GM12801 (cell line): Measurements from ENCODE around the gene FOXL1.

Experiments used
- TF ChIP-seq, protein P1 (sequence below): IDR thresholded peaks from one replicate; pipeline ENCODE4 v1.5.1; 2011; ENCODE audit warnings: control low read depth; ENCODE audit not compliant: insufficient read length; ENCODE audit errors: extremely low read depth

Gene FOXL1

DNA sequence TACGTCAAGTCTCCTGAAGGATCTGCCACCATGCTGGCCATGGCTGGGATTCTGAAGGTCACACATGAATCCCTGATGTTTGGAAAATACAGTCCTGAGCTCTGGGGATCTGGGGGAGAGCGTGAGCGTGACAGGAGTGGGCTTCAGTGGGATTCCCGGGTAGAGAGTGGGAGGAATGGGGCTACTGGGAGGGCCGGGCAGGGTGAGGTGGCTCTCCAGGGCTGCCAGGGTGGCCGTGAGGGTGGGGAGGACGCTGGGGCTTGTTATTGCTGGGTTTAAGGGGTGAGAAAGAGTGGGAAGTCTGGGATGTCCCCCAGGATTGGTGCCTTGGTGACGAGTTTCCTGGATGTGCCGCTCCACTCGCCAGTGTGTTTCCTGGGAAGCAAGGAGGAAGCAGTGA, 31.3 kb downstream of the FOXL1 start:
- TF ChIP-seq, protein P1, sequence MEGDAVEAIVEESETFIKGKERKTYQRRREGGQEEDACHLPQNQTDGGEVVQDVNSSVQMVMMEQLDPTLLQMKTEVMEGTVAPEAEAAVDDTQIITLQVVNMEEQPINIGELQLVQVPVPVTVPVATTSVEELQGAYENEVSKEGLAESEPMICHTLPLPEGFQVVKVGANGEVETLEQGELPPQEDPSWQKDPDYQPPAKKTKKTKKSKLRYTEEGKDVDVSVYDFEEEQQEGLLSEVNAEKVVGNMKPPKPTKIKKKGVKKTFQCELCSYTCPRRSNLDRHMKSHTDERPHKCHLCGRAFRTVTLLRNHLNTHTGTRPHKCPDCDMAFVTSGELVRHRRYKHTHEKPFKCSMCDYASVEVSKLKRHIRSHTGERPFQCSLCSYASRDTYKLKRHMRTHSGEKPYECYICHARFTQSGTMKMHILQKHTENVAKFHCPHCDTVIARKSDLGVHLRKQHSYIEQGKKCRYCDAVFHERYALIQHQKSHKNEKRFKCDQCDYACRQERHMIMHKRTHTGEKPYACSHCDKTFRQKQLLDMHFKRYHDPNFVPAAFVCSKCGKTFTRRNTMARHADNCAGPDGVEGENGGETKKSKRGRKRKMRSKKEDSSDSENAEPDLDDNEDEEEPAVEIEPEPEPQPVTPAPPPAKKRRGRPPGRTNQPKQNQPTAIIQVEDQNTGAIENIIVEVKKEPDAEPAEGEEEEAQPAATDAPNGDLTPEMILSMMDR: no peak

DNA sequence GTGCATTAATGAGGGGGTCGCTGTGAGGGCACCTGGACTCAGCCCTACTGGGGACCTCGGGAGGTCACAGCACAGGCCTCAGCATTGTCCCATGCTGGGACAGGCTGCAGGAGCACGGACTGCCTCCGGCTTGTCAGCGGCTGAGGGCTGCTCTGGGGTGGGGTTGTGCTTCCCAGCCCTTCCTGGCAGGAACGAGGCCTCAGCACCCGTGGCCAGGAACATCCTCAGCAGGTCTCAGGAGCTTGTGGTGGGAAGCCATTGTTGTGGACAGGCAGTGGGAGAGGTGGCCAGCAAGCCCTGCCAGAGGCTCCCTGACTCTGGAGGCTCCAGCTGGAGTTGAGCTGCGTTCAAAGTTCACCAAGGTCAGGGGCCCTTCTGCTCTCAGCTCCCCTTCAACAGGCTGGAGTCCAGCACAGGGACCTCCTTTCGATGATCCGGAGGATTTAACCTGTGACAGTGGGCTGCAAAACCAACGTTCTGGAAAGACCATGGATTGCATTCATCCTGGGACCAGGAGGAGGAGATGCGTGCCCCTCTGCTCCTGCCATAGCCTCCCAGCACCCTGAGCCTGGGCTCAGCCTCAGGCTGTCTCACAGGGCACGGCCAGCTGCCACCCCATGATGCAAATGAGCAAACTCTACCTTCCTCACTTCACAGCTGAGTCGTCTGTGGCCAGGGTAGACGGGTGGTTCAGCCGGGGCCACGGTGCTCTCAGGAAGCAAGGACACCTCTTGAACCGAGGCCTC, 32.6 kb downstream of the FOXL1 start:
- TF ChIP-seq, protein P1: no peak

DNA sequence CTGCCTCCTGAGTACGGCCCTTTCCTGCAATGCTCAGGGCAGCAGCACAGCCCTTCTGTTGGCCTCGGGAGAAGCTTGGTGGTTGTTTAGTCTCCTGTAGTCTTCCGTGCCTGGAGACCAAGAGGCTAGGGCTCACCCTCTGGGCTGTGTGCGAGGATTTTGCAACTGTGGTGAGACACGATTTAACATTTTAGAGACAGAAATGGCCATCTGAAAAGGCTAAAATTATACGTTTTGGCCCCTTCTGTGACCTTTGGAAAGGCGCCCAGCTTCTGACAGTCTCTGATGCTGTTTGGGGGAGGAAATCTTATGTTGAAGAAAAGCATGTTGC, 33.1 kb downstream of the FOXL1 start:
- TF ChIP-seq, protein P1: no peak

DNA sequence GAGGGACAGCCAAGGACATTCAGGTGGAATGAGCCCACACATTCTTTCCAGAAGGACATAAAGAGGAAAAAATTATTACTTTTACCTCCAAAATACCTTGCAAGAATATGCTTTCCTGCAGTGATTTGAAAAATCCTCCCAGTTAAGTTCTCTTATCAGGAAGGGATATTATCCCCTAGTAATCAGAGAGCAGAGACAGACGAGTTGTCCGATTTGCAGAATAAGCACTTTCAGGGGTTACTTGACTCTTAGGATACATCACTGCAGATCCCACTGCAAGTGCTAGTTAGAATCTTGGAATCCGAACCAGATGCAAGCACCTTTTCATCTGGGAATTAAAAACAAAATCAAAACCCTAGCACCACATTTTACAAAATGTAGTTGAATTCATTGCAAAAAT, 33.6 kb downstream of the FOXL1 start:
- TF ChIP-seq, protein P1: no peak

DNA sequence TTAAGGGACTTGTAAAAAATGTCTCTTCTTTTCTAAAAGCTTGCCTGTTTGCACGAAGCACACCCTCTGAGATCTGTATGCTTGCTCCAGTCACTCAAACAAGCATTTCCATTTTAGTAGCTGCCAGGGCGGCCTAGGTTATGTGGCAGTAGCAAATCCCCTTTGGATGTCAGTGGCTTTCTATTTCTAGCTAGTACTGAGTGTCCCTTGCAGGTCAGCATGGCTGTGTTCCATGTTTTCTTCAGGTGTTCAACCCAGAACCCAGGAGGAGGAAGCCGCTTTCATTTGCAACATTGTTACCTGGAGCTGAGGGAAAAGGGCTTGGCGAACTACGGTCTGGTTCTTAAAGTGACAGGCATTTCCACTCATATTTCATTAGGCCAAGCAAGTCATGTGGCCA, 36.4 kb downstream of the FOXL1 start:
- TF ChIP-seq, protein P1: no peak

DNA sequence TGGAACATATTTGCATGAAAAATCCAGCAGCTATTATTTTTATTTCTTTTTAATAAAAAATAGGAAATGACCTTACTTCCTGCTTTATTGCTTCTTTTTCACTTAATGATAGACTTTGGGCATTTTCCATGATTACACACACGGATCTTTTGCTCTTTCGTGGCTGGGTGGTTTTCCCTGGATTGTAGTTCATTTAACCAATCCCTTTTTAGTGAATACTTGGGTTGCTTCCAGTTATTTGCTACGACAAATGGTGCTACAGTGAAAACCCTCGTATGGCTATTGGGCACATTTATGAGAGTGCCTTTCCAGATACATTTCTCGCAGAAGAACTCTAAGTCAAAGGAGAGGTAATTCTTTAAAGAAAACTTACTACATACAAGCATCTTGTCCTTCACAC, 38.6 kb downstream of the FOXL1 start:
- TF ChIP-seq, protein P1: no peak

DNA sequence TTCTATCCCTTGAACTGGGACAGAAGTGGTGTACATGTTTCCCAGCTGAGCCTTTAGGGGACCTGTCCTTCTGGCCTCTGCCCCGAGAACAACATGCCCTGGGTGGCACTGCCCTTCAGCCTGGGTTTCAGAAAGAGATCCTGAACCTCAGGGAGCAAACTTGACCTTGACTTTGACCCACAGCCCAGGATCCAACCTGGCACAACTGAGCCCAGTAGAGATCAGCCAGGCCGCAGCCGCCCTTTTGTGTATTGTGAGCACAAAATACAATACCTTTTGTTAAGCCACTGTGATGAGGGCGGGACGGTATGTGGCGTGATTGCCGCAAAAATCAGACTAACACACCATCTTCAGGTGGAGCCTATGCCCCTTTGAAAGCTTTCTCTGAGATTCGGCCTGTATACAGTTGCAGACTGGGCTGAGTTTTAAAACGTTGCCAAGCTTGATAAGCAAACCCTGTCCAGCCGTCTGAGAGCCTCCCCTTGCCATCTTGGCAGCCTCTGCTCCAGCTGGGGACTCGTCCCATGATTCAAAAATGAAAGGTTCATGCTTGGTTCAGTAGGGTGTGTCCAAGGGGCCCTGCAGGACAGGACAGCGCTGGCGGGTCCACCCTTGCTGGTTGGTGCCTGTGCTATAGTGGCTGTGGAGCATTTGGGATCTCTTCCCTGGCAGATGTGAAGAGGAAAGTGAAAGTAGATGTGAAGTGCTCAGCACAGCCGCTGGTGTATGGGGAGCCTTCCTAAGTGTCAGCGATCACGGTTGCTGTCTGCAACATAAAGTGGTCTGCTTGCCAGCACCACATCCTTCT, 40.3 kb downstream of the FOXL1 start:
- TF ChIP-seq, protein P1: no peak
